Uterus (tissue), 2 donors: Measurements from ENCODE around the gene LPP.

Experiments used
- POLR2A ChIP-seq, 2 donors: fragments of 450-650 bp; IDR thresholded peaks; one replicate each; pipeline ENCODE4 v1.6.1; 2016; ENCODE audit warnings: antibody characterized with exemption in 2 of 2, mild to moderate bottlenecking in 1 of 2, moderate library complexity in 1 of 2
- TF ChIP-seq, protein P1 (sequence below), 4 experiments: fragments of 200-600 bp in 2 of 4; fragments of 450-650 bp in 2 of 4; sonication (generic) in 2 of 4; IDR thresholded peaks; one replicate each; pipeline ENCODE4 v1.5.1; 2016 to 2019; ENCODE audit warnings: antibody characterized with exemption in 4 of 4, mild to moderate bottlenecking in 2 of 4, moderate library complexity in 1 of 4

DNA sequence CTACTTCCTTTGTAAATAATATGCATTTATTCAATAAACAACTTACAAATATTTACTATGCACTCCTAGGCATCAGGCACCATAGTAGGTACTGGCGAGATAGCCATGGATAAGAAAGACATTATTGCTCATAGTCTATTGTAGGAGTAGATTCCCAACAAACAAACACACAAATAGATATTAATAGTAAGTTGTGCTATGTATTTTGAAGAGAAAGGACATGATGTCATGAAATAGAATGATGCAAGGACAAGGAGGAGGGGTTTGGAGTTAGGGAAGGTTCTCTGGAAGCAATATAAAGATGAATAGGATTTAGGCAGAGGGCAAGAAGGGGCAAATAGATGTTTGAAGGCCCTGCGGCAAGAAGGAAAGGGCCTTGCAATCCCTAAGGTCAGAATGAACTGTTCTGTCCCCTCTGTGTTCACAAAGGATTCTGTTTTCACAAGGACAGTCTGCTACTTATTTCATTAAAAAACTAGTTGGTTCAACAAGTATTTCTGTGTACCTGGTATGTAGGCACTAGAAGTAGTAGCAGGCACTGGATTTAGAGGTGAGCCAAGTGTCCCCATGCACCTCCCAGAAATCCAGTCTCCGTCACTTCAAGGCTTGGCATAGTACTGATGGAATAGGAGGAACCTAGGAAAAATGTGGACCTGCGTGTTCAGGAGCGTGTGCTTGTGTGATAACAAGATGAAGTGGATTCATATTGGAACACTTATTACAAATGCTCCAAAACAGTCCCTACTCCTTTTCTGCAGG lies 786.0 kb downstream of the LPP start:
- no peak for TF ChIP-seq POLR2A (IDR thresholded peaks at IDR 0.05)
- TF ChIP-seq, protein P1, sequence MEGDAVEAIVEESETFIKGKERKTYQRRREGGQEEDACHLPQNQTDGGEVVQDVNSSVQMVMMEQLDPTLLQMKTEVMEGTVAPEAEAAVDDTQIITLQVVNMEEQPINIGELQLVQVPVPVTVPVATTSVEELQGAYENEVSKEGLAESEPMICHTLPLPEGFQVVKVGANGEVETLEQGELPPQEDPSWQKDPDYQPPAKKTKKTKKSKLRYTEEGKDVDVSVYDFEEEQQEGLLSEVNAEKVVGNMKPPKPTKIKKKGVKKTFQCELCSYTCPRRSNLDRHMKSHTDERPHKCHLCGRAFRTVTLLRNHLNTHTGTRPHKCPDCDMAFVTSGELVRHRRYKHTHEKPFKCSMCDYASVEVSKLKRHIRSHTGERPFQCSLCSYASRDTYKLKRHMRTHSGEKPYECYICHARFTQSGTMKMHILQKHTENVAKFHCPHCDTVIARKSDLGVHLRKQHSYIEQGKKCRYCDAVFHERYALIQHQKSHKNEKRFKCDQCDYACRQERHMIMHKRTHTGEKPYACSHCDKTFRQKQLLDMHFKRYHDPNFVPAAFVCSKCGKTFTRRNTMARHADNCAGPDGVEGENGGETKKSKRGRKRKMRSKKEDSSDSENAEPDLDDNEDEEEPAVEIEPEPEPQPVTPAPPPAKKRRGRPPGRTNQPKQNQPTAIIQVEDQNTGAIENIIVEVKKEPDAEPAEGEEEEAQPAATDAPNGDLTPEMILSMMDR (IDR thresholded peaks at IDR 0.05), result no peak
